Placental epithelial cell (primary cell): ENCODE measurements around the gene ZMAT1. TPM values are rescaled to one million over a fixed set of nuclear protein-coding genes. Genes with fewer than 3 reads are reported as not detected.

ENCODE experiments used
- small RNA-seq: library from RNA; depleted of rRNA; stranded (forward); fragments of <200 nt; gene quantifications from one replicate; pipeline ENCODE3, GENCODE V24; 2012
- total RNA-seq: library from RNA; depleted of rRNA; stranded (reverse); fragments of >200 nt; gene quantifications from 2 replicates; pipeline ENCODE4 v1.2.3, GENCODE V29; 2012

The ZMAT1 gene
- total RNA-seq, result under 0.01 and 0.11 TPM in 2 replicates

GRCh38 chrX:101931488-101932248, at the start of gene ZMAT1:
ZMAT1 (minus strand) TSS chrX:101932027; CDS start chrX:101932008, 19 bp downstream.

Small RNAs within 50 kb of the gene (small RNA-seq; reads per million reads assigned to genes)
- not detected for gene RNU6-345P

Other genes with a start within 250 kb of the ZMAT1 start
- gene TCEAL2, start 193.7 kb upstream of the ZMAT1 start, total RNA-seq, result not detected in 2 replicates
- not detected in 2 replicates for gene TCEAL6, start 210.5 kb upstream of the ZMAT1 start, total RNA-seq
- not detected in 2 replicates for gene BEX5, start 223.9 kb upstream of the ZMAT1 start, total RNA-seq